Left colon (tissue), 2 donors: ENCODE results near the gene SIL1. TPM values are rescaled to one million over a fixed set of nuclear protein-coding genes. Genes with fewer than 3 reads are reported as not detected.

ENCODE experiments used
- ATAC-seq: fragments of 200-7000 bp; cut with Tn5 transposase; one replicate; pipeline ENCODE4 v1.9.1; 2020; ENCODE audit warnings: mild to moderate bottlenecking, moderate library complexity
- DNase-seq, 2 donors: peaks; one replicate each; pipeline ENCODE4 v3.0.0-alpha.2; 2020
- intact Hi-C, 2 donors: fragments of 100-400 bp; cut with DNase I in 1 of 2; cut with micrococcal nuclease in 1 of 2; formaldehyde crosslinking; loops; one replicate each; pipeline versions ENCODE4 v1.11.2 to v1.14.0; 2022; cut with DNase I, micrococcal nuclease
- total RNA-seq, 2 donors: library from RNA; stranded (reverse); fragmentation: NEBNext Ultra II Directional; extraction: Animal tissue kit (Norgen Biotek cat#: 25700); gene quantifications; one replicate each; pipeline ENCODE4 v1.2.1, GENCODE V29; 2021
- donor health status: DM: no; HTN: no; CAD: no.
- donor health status: DM: yes; HTN: yes; CAD: no.

SIL1 gene
- total RNA-seq, 2 donors from 2014 or later: 29.9 to 33.0 TPM

GRCh38 chr5:138961221-138961620 lies 236.9 kb downstream of the SIL1 start:
- DNase-seq: no peak
- no peak for ATAC-seq

GRCh38 chr5:138960145-138960692 lies 237.9 kb downstream of the SIL1 start:
- ATAC-seq: no peak
- intact Hi-C loops: no loop called here
- no peak for DNase-seq

More at GRCh38 chr5:138961221-138961620, 236.9 kb downstream of the SIL1 start:
- intact Hi-C loops: no loop called here

- intact Hi-C loops: no loop called here
- DNase-seq (no peak), ATAC-seq (no peak)
These were observed 241.4 kb downstream of the SIL1 start for GRCh38 chr5:138956801-138957200.

GRCh38 chr5:138955671-138956295 lies 242.4 kb downstream of the SIL1 start:
- intact Hi-C loops: no loop called here
- DNase-seq (no peak), ATAC-seq (no peak)

- DNase-seq (peak in 1 of 2 donors; percentile 47), ATAC-seq (peak; percentile 20)
- intact Hi-C loops: no loop called here
These were observed 243.0 kb downstream of the SIL1 start for GRCh38 chr5:138955013-138955660.

- intact Hi-C loops: no loop called here
These were observed 243.7 kb downstream of the SIL1 start for GRCh38 chr5:138954257-138955012.

GRCh38 chr5:138953387-138954256 lies 244.5 kb downstream of the SIL1 start:
- intact Hi-C loops: no loop called here
- peak; percentile 96 for ATAC-seq
- peak; percentile 83 to 89 for DNase-seq

More at GRCh38 chr5:138954257-138955012, 243.7 kb downstream of the SIL1 start:
- DNase-seq: no peak
- no peak for ATAC-seq

- no peak for DNase-seq
- no peak for ATAC-seq
- intact Hi-C loops: no loop called here
These were observed 245.2 kb downstream of the SIL1 start for GRCh38 chr5:138952962-138953361.

- no peak for ATAC-seq
- DNase-seq: peak in 1 of 2 donors; percentile 14
- intact Hi-C loops: no loop called here
These were observed 246.0 kb downstream of the SIL1 start for GRCh38 chr5:138951986-138952735.

GRCh38 chr5:138951091-138951985 lies 246.8 kb downstream of the SIL1 start:
- ATAC-seq (no peak), DNase-seq (no peak)
- intact Hi-C loops: no loop called here

- DNase-seq: no peak
- intact Hi-C loops: no loop called here
These were observed 247.6 kb downstream of the SIL1 start for GRCh38 chr5:138950421-138951031.

GRCh38 chr5:138949988-138950387 lies 248.2 kb downstream of the SIL1 start:
- DNase-seq (no peak), ATAC-seq (no peak)
- intact Hi-C loops: no loop called here

More at GRCh38 chr5:138950421-138951031, 247.6 kb downstream of the SIL1 start:
- ATAC-seq: no peak

GRCh38 chr5:138949223-138949574 lies 249.0 kb downstream of the SIL1 start:
- ATAC-seq (no peak), DNase-seq (no peak)
- intact Hi-C loops: no loop called here

- ATAC-seq: no peak
- intact Hi-C loops: no loop called here
- no peak for DNase-seq
These were observed 249.5 kb downstream of the SIL1 start for GRCh38 chr5:138948471-138949222.

GRCh38 chr5:138947780-138948179 lies 250.4 kb downstream of the SIL1 start:
- ATAC-seq (no peak), DNase-seq (no peak)
- intact Hi-C loops: no loop called here
